Lower leg skin (tissue), 3 donors: ENCODE data around the gene NGLY1.

ENCODE experiments used
- POLR2A ChIP-seq, 2 donors: fragments of 450-650 bp; IDR thresholded peaks; one replicate each; pipeline ENCODE4 v1.6.1; 2016 to 2017; ENCODE audit warnings: antibody characterized with exemption in 2 of 2, mild to moderate bottlenecking in 1 of 2, moderate library complexity in 1 of 2
- TF ChIP-seq, protein P1 (sequence below), 3 donors: fragments of 450-650 bp; IDR thresholded peaks; one replicate each; pipeline ENCODE4 v1.5.1; 2016; ENCODE audit warnings: antibody characterized with exemption in 3 of 3, mild to moderate bottlenecking in 3 of 3, moderate library complexity in 2 of 3

DNA sequence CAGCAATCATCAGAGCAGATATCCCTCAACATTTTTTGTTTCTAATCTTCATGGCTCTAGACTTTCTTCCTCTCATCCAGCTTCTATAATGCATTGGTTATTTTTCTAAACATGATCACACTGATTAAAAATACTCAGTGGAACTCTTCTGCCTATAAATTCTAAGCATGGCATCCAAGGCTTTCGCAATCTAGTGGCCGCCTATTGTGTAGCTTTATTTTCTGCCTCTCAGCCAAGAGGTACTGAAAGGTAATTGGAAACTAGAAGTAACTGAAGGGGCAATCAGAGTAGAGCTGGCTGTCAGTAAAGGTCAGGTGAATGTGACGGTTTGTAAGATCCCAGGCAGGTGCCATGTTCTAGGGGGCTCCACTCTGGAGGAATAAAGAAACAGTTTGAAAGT lies 40.1 kb upstream of the NGLY1 start:
- TF ChIP-seq, protein P1, sequence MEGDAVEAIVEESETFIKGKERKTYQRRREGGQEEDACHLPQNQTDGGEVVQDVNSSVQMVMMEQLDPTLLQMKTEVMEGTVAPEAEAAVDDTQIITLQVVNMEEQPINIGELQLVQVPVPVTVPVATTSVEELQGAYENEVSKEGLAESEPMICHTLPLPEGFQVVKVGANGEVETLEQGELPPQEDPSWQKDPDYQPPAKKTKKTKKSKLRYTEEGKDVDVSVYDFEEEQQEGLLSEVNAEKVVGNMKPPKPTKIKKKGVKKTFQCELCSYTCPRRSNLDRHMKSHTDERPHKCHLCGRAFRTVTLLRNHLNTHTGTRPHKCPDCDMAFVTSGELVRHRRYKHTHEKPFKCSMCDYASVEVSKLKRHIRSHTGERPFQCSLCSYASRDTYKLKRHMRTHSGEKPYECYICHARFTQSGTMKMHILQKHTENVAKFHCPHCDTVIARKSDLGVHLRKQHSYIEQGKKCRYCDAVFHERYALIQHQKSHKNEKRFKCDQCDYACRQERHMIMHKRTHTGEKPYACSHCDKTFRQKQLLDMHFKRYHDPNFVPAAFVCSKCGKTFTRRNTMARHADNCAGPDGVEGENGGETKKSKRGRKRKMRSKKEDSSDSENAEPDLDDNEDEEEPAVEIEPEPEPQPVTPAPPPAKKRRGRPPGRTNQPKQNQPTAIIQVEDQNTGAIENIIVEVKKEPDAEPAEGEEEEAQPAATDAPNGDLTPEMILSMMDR (IDR thresholded peaks at IDR 0.05) = no peak
- no peak for TF ChIP-seq POLR2A (IDR thresholded peaks at IDR 0.05)
